HTERT RPE-1 (cell line): Measurements from ENCODE around the gene MPHOSPH8.
"Not testable (repeated sequence)": the region's sequence is repeated elsewhere in the genome, so short reads cannot be mapped to it uniquely, and the experiment has no call there.

ENCODE experiments used
- in situ Hi-C: fragments of 300-500 bp; cut with MboI; formaldehyde crosslinking; loops from 4 replicates; pipeline ENCODE4 v1.14.3; 2020; ENCODE audit warnings: low sequenced_read_pairs

The MPHOSPH8 gene

DNA sequence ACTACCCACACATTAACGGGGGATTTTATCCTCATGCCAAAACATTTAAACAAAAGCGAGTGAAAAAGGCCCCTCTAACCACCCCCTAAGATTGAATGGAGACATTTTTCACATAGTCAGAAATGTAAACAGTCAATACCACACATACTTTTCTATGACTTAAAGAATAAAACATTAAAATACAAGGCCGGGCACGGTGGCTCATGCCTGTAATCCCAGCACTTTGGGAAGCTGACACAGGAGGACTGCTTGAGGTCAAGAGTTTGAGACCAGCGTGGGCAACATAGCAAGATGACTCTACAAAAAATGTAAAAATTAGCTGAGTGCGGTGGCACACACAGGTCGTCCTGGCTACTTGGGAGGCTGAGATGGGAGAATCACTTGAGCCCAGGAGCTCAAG is 47.3 kb downstream of the MPHOSPH8 start:
- in situ Hi-C loops: no loop called here

DNA sequence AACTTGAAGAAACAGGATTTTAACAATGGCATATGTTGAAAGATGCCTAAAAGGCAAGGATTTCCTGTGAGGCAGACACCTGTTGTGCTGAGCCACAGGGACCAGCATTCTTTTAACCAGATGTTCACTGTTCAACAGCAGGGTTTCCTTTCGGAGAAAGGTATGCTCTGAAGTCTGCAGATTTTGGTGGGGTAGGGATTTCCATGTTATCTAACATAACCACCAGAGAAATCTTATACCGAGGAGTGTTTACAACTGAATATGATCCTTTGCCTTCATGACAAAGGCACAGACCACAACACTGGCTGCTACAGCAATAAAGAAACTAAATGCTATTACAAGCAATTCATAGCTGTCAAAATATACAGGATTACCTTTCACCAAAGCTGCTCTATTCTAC is 48.1 kb downstream of the MPHOSPH8 start:
- in situ Hi-C loops: no loop called here

DNA sequence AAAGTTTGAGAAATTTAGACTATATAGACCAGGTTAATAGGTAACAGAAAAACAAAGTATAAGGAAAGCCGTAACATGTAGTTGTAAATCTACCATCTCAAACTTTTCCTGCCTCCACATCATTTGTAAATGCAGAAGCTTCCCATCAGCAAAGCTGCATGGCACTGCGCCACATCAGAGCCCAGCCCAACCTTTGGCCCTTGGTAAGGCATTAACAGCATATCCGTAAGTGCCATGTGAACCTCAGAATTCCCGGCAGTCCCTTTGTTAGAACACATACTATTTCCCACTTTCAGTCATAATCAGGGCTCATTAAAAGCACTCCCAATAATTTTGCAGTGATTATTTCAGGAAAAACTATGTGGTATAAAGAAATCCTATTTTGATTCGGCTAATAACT is 51.6 kb downstream of the MPHOSPH8 start:
- in situ Hi-C loops: no loop called here

DNA sequence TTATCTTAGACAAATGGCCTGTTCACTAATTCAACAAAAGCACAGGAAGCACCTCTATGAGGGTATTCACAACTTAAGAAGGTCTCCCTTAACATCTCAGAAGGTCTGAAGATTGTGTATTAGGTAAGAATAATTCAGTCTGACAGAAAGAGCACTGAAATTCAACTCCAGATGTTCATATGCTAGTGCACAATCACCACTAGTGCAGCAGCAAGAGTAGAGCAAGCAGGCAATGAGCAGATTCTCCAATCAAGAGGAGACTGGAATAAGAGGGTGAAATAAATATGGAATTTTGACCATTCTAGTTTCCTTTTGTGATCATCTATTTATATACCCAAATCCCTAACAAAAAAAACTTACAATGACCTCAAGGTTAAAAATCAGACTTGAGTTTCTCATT is 52.0 kb downstream of the MPHOSPH8 start:
- in situ Hi-C loops: no loop called here

DNA sequence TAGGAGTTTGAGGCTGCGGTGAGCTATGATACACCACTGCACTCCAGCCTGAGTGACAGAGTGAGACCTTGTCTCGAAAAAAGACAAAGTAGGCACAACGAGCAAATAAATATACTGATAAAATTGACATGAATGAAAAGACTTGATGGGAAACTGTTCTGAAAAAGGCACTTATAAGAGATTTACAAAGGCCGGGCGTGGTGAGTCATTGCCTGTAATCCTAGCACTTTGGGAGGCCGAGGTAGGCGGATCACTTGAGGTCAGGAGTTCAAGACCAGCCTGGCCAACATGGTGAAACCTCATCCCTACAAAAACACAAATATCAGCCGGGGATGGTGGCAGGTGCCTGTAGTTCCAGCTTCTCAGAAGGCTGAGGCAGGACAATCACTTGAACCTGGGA is 58.0 kb downstream of the MPHOSPH8 start:
- in situ Hi-C loops: not testable (repeated sequence)

DNA sequence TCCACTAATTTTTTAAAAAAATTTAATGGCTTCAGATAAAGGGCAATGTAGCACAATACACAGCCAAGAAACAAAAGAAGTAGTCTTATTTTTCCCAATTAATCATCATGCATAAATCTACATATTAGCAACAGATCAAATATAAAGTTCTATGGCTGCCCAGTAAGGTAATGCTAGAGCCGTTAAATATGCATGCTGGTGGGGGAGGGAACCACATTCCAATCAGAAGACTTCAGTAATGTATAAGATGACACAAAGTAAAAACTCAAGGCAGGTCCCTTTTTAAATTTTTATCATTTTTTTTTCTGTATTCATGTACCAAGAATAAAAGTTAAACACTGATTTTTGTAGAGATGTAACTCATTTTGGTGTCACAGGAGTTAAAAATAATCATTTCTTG is 62.0 kb downstream of the MPHOSPH8 start:
- in situ Hi-C loops: no loop called here

DNA sequence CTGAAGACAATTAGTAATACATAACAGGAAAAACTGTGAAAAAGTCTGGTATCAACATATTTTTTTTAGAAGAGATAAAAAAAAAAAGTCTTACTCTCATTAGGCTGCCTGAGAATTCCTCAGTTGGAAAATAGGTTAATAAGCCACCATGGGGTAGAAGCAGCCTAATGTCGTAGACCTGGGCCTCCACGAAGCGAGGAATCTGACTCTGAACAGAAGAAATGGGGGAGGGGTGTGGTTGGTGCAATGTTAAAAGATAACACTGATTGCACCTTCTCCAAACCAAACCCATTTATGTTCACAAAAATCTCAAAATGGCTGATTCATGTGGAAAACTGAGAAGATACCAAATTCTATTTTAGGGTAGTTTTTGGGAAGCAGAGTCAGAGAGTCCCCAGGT is 62.4 kb downstream of the MPHOSPH8 start:
- in situ Hi-C loops: no loop called here

DNA sequence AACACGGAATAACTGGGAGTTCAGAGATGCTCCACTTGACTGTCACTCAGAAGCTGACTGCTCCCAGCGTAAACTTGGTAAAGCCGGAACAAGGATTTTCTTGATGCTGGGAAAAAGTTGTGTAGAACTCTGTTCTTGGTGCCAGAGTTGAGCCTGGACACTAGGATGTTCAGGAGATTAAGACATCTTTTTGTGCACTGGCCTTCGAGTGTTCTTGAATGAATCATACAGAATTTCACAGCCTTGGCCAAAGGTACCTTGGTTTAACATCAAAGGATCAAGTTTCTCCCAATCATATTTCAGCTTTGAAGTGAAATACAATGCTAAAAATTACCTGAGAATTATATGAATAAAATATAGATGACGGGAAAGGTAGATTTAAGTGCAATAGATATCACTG is 67.5 kb downstream of the MPHOSPH8 start:
- in situ Hi-C loops: not testable (repeated sequence)

DNA sequence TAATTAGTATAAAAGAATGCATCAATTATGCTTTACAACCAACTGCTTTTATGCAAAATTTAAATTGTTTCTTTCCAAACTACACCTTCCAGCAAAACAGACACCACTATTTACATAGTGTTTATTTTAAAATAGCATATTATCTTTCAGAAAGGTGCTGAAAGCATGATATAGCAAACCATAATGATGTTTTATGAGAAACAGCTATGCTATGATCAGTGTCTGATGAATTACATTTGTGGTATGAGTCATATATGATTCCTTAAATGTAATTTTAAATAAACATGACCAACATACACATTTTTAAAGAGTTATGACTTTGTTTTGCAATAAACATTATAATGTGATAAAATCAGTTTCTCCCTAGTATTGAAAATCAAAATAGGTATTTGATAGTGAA is 68.2 kb downstream of the MPHOSPH8 start:
- in situ Hi-C loops: not testable (repeated sequence)

GRCh38 chr13:19704256-19704655 is 70.8 kb downstream of the MPHOSPH8 start:
- in situ Hi-C loops: not testable (repeated sequence)

GRCh38 chr13:19709039-19709438 is 75.6 kb downstream of the MPHOSPH8 start:
- in situ Hi-C loops: not testable (repeated sequence)

DNA sequence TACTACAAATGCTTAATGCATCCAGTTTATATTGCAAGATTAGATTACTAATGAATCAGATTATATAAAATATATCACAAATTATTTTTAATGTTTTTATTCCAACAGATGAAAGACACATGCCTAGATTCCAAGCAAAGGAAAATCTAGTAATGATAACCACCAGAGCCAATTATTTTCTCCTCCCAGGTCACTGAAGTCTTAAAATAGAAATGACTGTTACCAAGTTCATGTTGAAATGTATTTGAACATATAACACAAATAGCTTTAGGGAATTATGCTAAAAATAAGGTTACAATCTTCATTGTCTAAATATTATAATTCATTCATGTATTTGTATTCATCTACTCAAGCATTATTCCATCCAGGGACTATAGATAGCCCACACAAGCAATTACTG is 76.3 kb downstream of the MPHOSPH8 start:
- in situ Hi-C loops: not testable (repeated sequence)

DNA sequence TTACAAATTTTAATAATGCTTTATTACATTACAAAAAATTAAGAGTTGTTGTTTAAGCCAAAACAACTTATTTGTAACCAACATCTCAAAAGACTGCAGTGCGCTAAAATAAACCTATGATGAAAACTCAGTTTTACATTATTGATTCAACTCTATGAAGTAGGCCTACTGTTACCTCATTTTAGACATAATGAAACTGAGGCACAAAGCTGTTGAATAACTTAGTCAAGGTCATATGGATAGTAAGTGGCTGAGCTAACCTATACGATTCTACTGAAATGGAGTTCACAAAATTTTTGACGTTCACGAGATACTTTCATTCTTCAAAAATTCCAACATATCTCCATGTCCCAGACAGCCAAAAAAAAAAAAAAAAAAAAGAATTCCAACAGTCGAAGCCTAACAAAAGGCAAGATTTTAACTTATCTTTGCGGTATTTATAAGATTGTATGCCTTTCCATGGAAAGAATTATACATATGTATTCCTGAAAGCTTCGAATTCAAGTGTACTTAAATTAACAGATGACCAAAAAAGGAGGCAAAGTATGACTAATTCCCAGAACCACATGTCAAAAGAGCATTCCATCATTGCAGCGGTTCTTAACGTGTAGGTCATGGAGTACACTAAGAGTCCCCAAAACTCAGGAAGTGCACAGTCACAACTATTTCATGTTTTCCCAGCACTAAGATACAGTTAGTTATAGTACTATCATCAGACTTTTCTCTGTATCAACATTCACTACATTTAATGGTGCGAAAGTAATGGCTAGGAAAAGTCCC is 79.9 kb downstream of the MPHOSPH8 start:
- in situ Hi-C loops: no loop called here

DNA sequence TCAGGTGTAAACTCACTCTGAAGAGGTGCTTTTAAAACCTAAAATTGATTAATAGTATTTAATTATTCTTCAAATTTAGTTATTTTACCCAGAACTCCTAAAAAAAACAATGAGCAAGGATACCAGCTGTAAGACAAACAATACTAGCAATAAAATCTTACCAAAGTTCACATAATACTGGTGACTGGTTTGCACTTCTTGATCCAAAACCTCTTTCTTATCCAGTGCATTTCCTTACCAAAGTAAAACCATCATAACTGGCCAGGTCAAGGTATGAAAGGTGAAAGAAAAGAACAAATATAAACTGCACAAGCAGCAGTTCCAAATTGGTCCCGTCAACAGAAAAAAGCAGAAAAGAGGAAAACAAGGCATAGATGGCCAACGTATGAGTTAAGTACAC is 86.6 kb downstream of the MPHOSPH8 start:
- in situ Hi-C loops: no loop called here
